Fibroblast of skin of left biceps (primary cell): ENCODE data around the gene RPL13A.

Experiments
- DNase-seq, 2 experiments: peaks; one replicate each; pipeline ENCODE4 v3.0.0-alpha.2; 2013; ENCODE audit warnings: low read depth in 2 of 2

Gene RPL13A

GRCh38 chr19:49507803-49508494, 20.5 kb downstream of the RPL13A start:
- no peak for DNase-seq

- DNase-seq: no peak
Measured at GRCh38 chr19:49512970-49513745, 25.8 kb downstream of the RPL13A start.

- no peak for DNase-seq
Measured at GRCh38 chr19:49513746-49514118, 26.3 kb downstream of the RPL13A start.

DNA sequence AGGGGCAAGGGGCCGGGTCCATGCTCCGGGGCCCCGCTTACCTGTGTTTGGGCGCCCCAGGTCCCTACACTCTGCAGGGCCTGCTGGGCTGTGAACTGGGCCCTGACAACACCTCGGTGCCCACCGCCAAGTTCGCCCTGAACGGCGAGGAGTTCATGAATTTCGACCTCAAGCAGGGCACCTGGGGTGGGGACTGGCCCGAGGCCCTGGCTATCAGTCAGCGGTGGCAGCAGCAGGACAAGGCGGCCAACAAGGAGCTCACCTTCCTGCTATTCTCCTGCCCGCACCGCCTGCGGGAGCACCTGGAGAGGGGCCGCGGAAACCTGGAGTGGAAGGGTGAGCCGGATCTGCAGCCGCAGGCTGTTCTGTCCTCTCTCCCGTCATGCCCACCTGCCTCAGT, 26.7 kb downstream of the RPL13A start:
- DNase-seq: no peak

GRCh38 chr19:49515767-49516166, 28.4 kb downstream of the RPL13A start:
- no peak for DNase-seq

DNA sequence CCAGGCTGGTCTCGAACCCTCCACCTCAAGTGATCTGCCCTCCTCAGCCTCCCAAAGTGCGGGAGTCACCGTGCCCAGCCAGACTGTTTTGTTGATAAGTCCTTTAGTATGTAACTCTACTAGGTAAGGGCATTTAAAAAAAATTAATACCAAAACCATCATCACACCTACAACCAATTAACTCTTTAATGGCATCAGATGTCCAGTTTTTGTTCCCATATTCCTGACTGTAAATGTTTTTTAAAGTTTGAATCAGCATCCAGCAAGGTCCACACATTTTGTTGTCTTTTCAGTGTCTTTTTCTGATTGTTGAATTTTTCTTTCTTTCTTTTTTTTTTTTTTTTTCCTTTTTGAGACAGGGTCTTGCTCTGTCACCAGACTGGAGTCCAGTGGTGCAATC, 30.6 kb downstream of the RPL13A start:
- no peak for DNase-seq

DNA sequence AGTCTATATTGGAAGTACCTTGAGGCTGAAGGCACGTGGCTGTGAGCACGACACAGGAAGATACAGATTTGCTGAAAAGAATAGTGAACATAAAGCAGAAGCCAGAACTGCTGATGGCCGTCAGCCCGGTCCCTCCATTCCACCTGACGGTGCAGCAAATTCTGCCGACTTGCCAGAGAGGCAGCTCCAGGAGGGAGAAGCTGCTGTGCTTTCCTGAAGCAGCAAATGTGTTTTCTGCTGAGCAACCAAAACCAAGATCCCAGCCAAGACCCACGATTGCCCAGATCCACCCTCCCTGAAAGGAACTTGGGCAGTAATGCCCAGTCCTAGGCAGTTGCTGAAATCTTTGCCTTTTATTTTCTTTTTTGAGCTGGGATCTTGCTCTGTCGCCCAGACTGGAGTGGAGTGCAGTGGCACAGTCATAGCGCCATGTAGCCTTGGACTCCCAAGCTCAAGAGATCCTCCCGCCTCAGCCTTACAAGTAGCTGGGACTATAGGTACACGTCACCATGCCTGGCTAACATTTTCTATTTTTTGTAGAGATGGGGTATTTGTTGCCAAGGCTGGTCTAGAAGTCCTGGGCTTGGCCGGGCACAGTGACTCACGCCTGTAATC, 33.4 kb downstream of the RPL13A start:
- DNase-seq: no peak

- no peak for DNase-seq
Measured at GRCh38 chr19:49524812-49525455, 37.5 kb downstream of the RPL13A start.

DNA sequence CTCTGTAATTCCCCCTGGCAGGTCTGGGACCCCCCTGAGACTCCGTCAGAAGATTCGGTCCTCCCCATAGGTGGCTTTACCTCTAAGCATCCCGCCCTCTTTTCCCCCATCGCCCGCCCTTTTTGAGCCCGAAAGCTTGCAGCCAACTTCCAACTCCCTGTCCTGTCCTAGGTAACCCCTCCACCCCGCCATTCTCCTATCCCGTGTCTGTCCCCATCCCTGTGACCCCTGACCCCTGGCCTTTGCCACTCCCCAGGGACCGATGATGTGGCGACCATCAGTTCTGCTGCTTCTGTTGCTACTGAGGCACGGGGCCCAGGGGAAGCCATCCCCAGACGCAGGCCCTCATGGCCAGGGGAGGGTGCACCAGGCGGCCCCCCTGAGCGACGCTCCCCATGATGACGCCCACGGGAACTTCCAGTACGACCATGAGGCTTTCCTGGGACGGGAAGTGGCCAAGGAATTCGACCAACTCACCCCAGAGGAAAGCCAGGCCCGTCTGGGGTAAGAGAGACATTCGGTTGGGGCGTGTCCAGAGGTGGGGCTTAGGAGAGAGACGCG, 40.9 kb downstream of the RPL13A start:
- DNase-seq: no peak

DNA sequence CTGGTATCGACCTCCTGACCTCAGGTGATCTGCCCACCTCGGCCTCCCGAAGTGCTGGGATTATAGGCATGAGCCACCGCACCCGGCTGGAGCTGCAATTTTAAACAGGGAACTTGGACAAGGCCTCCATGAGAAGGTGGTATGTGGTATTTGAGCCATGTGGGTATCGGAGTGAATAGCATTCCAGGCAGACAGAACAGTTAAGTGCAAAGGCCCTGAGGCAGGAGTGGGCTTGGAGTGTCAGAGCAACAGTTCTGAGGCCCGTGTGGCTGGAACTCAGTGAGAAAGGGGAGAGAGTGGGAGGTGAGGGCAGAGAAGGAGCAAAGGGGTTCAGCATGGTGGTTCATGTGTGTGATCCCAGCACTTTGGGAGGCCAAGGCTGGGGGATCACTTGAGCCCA, 43.3 kb downstream of the RPL13A start:
- no peak for DNase-seq

DNA sequence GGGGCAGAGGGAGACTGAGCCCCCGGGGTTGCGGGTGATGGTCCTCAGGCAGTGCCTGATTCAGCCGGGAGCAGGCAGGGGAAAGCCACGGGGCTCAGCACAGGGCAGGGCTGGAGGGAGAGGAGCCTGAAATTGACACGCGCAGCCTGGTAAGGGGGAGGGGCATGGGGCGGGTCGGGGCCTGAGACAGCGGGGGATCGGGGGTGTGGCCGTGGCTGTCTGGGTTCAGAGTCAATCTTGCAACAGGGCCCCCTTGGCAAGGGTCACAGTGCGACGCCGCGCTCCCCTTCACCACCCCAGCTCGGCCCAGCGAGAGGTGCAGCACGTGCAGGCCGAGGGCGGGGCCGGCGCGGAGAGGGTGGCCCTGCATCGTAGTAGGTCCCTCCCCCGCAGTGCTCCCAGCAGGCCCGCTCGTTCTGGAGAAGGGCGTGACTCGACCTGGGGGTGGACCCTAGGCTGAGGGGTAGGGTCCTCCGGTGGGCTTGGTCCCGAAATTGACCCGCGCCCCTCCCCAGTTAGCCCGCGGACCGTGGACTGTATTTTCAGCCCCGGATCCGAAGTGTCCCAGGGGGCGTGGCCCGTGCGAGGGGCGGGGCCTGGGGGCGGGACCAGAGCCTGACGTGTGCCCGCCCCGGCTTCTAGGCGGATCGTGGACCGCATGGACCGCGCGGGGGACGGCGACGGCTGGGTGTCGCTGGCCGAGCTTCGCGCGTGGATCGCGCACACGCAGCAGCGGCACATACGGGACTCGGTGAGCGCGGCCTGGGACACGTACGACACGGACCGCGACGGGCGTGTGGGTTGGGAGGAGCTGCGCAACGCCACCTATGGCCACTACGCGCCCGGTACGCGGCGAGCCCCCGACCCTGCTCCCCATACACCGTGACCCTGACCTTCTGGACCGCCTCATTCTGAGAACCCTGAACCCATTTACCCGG, 46.4 kb downstream of the RPL13A start:
- DNase-seq: no peak

- no peak for DNase-seq
Measured at GRCh38 chr19:49534632-49535385, 47.4 kb downstream of the RPL13A start.

DNA sequence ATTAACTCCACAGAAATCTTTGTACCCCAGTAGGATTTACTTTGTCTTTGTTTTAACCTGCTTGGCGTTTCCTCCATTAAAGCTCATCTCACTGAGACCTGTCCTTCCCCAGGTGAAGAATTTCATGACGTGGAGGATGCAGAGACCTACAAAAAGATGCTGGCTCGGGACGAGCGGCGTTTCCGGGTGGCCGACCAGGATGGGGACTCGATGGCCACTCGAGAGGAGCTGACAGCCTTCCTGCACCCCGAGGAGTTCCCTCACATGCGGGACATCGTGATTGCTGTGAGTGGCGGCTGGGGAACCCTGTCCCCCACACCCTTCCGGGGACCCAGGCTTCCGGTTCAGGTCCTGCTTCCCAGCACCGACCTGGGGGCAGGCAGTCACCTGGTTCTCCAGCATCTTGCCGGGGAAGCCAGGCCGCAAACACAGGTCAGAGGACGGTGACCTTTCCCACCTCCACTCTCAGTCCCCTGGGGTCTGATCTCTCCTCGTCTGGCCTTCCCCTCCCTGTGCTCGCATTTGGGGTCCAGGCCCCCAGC, 49.6 kb downstream of the RPL13A start:
- DNase-seq: no peak

GRCh38 chr19:49538643-49539042, 51.2 kb downstream of the RPL13A start:
- DNase-seq: no peak

GRCh38 chr19:49539192-49539952, 52.0 kb downstream of the RPL13A start:
- DNase-seq: no peak
